Neural progenitor cell (in vitro differentiated cells): ENCODE data around the gene KIF2C. TPM values are rescaled to one million over a fixed set of nuclear protein-coding genes. Genes with fewer than 3 reads are reported as not detected.
A peak's percentile ranks its signal among the peaks of the same experiment; 100 is the strongest.

Experiments
- DNase-seq: peaks from one replicate; pipeline ENCODE4 v3.0.0-alpha.2; 2016; ENCODE audit warnings: low spot score
- H2AFZ ChIP-seq: fragments of 200-600 bp; sonication (generic); replicated peaks from 2 replicates; pipeline ENCODE4 v1.6.1; 2016; ENCODE audit warnings: antibody characterized with exemption
- H3F3A ChIP-seq: fragments of 200-600 bp; sonication (generic); 2 replicates; pipeline ENCODE4 v1.6.1; 2016; ENCODE audit warnings: antibody characterized with exemption, low read depth
- H3K27ac ChIP-seq: fragments of 200-600 bp; sonication (generic); 2 replicates; pipeline ENCODE4 v1.5.1; 2016; ENCODE audit warnings: mild to moderate bottlenecking
- H3K27me3 ChIP-seq: fragments of 200-600 bp; sonication (generic); 2 replicates; pipeline ENCODE4 v1.6.1; 2016; ENCODE audit warnings: mild to moderate bottlenecking, moderate library complexity
- H3K36me3 ChIP-seq: fragments of 200-600 bp; sonication (generic); 2 replicates; pipeline ENCODE4 v1.5.1; 2016
- H3K4me1 ChIP-seq: fragments of 200-600 bp; sonication (generic); 2 replicates; pipeline ENCODE4 v1.6.1; 2016; ENCODE audit warnings: mixed run types
- H3K4me2 ChIP-seq: fragments of 200-600 bp; sonication (generic); 2 replicates; pipeline ENCODE4 v1.6.1; 2016
- H3K4me3 ChIP-seq: fragments of 200-600 bp; sonication (generic); 2 replicates; pipeline ENCODE4 v1.5.1; 2016
- H3K79me2 ChIP-seq: fragments of 200-600 bp; sonication (generic); 2 replicates; pipeline ENCODE4 v1.6.1; 2016; ENCODE audit warnings: low read depth
- H3K9ac ChIP-seq: fragments of 200-600 bp; sonication (generic); 2 replicates; pipeline ENCODE4 v1.6.1; 2016
- H3K9me3 ChIP-seq: fragments of 200-600 bp; sonication (generic); 2 replicates; pipeline ENCODE4 v1.5.1; 2016; ENCODE audit warnings: low read depth
- H4K20me1 ChIP-seq: fragments of 200-600 bp; sonication (generic); 2 replicates; pipeline ENCODE4 v1.6.1; 2016; ENCODE audit warnings: low read depth
- H3K27ac Mint-ChIP-seq: 3 replicates; pipeline ENCODE4 v1.8.0; 2021; ENCODE audit warnings: mixed read lengths
- H3K27me3 Mint-ChIP-seq: 2 replicates; pipeline ENCODE4 v1.8.0; 2022; ENCODE audit warnings: low read depth, mild to moderate bottlenecking, inconsistent platforms, moderate library complexity, mixed read lengths; ENCODE audit not compliant: insufficient read depth
- H3K36me3 Mint-ChIP-seq: 3 replicates; pipeline ENCODE4 v1.8.0; 2021; ENCODE audit warnings: mixed read lengths
- H3K4me1 Mint-ChIP-seq: 3 replicates; pipeline ENCODE4 v1.8.0; 2021; ENCODE audit warnings: mixed read lengths
- H3K4me3 Mint-ChIP-seq: 3 replicates; pipeline ENCODE4 v1.8.0; 2021; ENCODE audit warnings: mild to moderate bottlenecking, moderate library complexity, mixed read lengths
- H3K9me3 Mint-ChIP-seq: 3 replicates; pipeline ENCODE4 v1.8.0; 2020; ENCODE audit warnings: mixed read lengths
- CTCF ChIP-seq: fragments of 200-600 bp; sonication (generic); IDR thresholded peaks from 2 replicates; pipeline ENCODE4 v1.5.1; 2017; ENCODE audit warnings: antibody characterized with exemption, mild to moderate bottlenecking
- EZH2 ChIP-seq: fragments of 200-600 bp; sonication (generic); IDR thresholded peaks from 2 replicates; pipeline ENCODE4 v1.6.1; 2017; ENCODE audit warnings: antibody characterized with exemption, mild to moderate bottlenecking, moderate library complexity
- EZH2phosphoT487 ChIP-seq: fragments of 200-600 bp; sonication (generic); IDR thresholded peaks from 2 replicates; pipeline ENCODE4 v1.6.1; 2017; ENCODE audit warnings: antibody characterized with exemption
- total RNA-seq: library from RNA; depleted of rRNA; stranded (reverse); fragments of >200 nt; gene quantifications from 2 replicates; pipeline ENCODE4 v1.2.3, GENCODE V29; 2015; ENCODE audit warnings: low replicate concordance

Gene KIF2C
- total RNA-seq, 1 donor from 2014 or later, result 133 TPM

- Histone ChIP-seq H3K4me3 (no peak overlapping the region), H3F3A (peaks cover 32% of the 10 kb centered on the region), H4K20me1 (peaks cover 14% of the 10 kb centered on the region), H3K4me2 (peak overlapping the region; percentile 57), H3K36me3 (no peaks in the 10 kb centered on the region), H3K27ac (no peak overlapping the region), H3K9me3 (no peaks in the 10 kb centered on the region), H3K4me1 (peaks cover 40% of the 10 kb centered on the region), H3K9ac (no peak overlapping the region), H3K27me3 (peaks cover 9% of the 10 kb centered on the region), H3K79me2 (no peaks in the 10 kb centered on the region), H2AFZ (no peak overlapping the region)
- Mint-ChIP-seq H3K27me3 (peaks cover 19% of the 10 kb centered on the region), H3K4me3 (peak overlapping the region; percentile 62), H3K36me3 (peaks cover 9% of the 10 kb centered on the region), H3K27ac (peak overlapping the region; percentile 55), H3K4me1 (peaks cover 43% of the 10 kb centered on the region), H3K9me3 (no peaks in the 10 kb centered on the region)
- TF ChIP-seq CTCF, result no peak
- no peak for TF ChIP-seq EZH2
- no peak for TF ChIP-seq EZH2phosphoT487
- no peak for DNase-seq
Observed at GRCh38 chr1:44803062-44803311, 63.4 kb downstream of the KIF2C start.

- no peak overlapping the region for H3K27ac ChIP-seq
- H3K9me3 ChIP-seq, result no peaks in the 10 kb centered on the region
- H3K27me3 ChIP-seq, result peaks cover 9% of the 10 kb centered on the region
- H4K20me1 ChIP-seq, result peaks cover 14% of the 10 kb centered on the region
- H3K36me3 ChIP-seq, result no peaks in the 10 kb centered on the region
- H3K36me3 Mint-ChIP-seq, result peaks cover 9% of the 10 kb centered on the region
- no peaks in the 10 kb centered on the region for H3K79me2 ChIP-seq
- H3K9ac ChIP-seq, result no peak overlapping the region
- H3K4me3 ChIP-seq, result no peak overlapping the region
- H3K4me1 Mint-ChIP-seq, result peaks cover 48% of the 10 kb centered on the region
- no peak for DNase-seq
- H3K27me3 Mint-ChIP-seq, result peaks cover 19% of the 10 kb centered on the region
- no peak overlapping the region for H2AFZ ChIP-seq
- no peaks in the 10 kb centered on the region for H3K9me3 Mint-ChIP-seq
- H3K27ac Mint-ChIP-seq, result peak overlapping the region; percentile 55
- peak overlapping the region; percentile 62 for H3K4me3 Mint-ChIP-seq
- no peak overlapping the region for H3K4me2 ChIP-seq
- peaks cover 45% of the 10 kb centered on the region for H3K4me1 ChIP-seq
- H3F3A ChIP-seq, result peaks cover 28% of the 10 kb centered on the region
- no peak for TF ChIP-seq EZH2
- no peak for TF ChIP-seq CTCF
- TF ChIP-seq EZH2phosphoT487, result no peak
Observed at GRCh38 chr1:44803312-44804095, 63.9 kb downstream of the KIF2C start.

GRCh38 chr1:44805311-44806024 lies 65.8 kb downstream of the KIF2C start:
- Mint-ChIP-seq H3K9me3 (no peaks in the 10 kb centered on the region), H3K36me3 (peaks cover 9% of the 10 kb centered on the region), H3K4me3 (no peak overlapping the region), H3K4me1 (peaks cover 60% of the 10 kb centered on the region), H3K27me3 (peaks cover 19% of the 10 kb centered on the region), H3K27ac (peak overlapping the region; percentile 57)
- no peak overlapping the region for H3K9ac ChIP-seq
- no peak for DNase-seq
- no peak overlapping the region for H3K27ac ChIP-seq
- H2AFZ ChIP-seq, result no peak overlapping the region
- H3F3A ChIP-seq, result peaks cover 17% of the 10 kb centered on the region
- TF ChIP-seq EZH2phosphoT487 (no peak), CTCF (no peak), EZH2 (no peak)
- peaks cover 53% of the 10 kb centered on the region for H3K4me1 ChIP-seq
- H3K27me3 ChIP-seq, result peaks cover 8% of the 10 kb centered on the region
- H4K20me1 ChIP-seq, result peaks cover 14% of the 10 kb centered on the region
- H3K9me3 ChIP-seq, result no peaks in the 10 kb centered on the region
- no peak overlapping the region for H3K4me3 ChIP-seq
- no peaks in the 10 kb centered on the region for H3K79me2 ChIP-seq
- no peak overlapping the region for H3K4me2 ChIP-seq
- H3K36me3 ChIP-seq, result no peaks in the 10 kb centered on the region
